ENCODE results near the gene MRPS2. TPM values are rescaled to one million over a fixed set of nuclear protein-coding genes. Genes with fewer than 3 reads are reported as not detected.

MRPS2 gene
- total RNA-seq, 1 experiment from 2014 or later: 81.0 TPM

DNA sequence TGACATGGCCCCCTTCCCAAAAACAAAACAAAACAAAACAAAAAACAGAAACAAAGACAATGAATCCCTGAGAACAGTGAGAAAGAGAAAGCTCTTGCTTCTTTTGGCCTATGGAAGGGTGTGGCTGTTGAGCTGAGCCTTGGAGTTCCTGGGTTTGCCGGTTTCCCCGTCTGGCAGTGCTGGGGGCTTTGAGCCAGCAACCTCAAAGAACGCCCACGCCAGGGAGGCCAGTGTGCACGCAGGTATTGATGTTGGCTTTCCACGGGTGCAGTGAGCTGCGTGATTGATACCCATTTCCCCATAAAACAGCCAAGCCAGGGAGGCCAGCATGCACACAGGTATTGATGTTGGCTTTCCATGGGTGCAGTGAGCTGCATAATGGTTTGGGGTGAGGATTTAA, 12.4 kb downstream of the MRPS2 start:
- Histone ChIP-seq H3K56ac (ENCODE audit: insufficient read length, low read depth, low read length) (no peak overlapping the region), H3K27ac (ENCODE audit: insufficient read length, low read depth, low read length) (no peak overlapping the region), H2AK5ac (ENCODE audit: insufficient read length, low read length) (no peak overlapping the region), H3K79me1 (ENCODE audit: insufficient read depth, low read depth, low read length, poor library complexity, severe bottlenecking) (no peaks in the 10 kb centered on the region), H2AFZ (ENCODE audit: low read length) (no peak overlapping the region), H3K9ac (ENCODE audit: extremely low read depth, insufficient read length, low read length) (no peak overlapping the region), H3K23me2 (ENCODE audit: insufficient read length, low read depth, low read length, poor library complexity, severe bottlenecking) (no peaks in the 10 kb centered on the region), H2BK12ac (ENCODE audit: insufficient read length, low read depth, low read length) (no peak overlapping the region), H3T11ph (ENCODE audit: low read length) (no peak overlapping the region), H4K8ac (replicated peaks; ENCODE audit: insufficient read length, low read depth, low read length) (no peak overlapping the region), H2BK5ac (ENCODE audit: insufficient read length, low read length) (no peak overlapping the region), H3K18ac (ENCODE audit: insufficient read length, low read depth, low read length) (no peak overlapping the region), H4K20me1 (ENCODE audit: control insufficient read depth, insufficient read depth, insufficient read length) (no peaks in the 10 kb centered on the region), H3K9me3 (ENCODE audit: control insufficient read depth, low read depth, low read length) (no peaks in the 10 kb centered on the region), H2BK20ac (ENCODE audit: low read depth, low read length, poor library complexity, severe bottlenecking) (no peak overlapping the region), H3K4me1 (ENCODE audit: insufficient read depth, low read length) (0 out of 2 replicates have a peak, but pooled peaks cover 2% of the 10 kb centered on the region), H4K5ac (ENCODE audit: insufficient read length, low read depth, low read length) (no peak overlapping the region), H3K4ac (ENCODE audit: low read depth, low read length) (no peak overlapping the region), H2BK120ac (ENCODE audit: low read depth, low read length, poor library complexity, severe bottlenecking) (no peak overlapping the region), H3K14ac (ENCODE audit: insufficient read depth, low read length) (no peak overlapping the region), H3K23ac (ENCODE audit: insufficient read length, low read depth, low read length) (no peak overlapping the region), H3K79me2 (ENCODE audit: insufficient read depth, low read length) (no peaks in the 10 kb centered on the region), H3K4me2 (ENCODE audit: insufficient read depth, insufficient read length, low read length) (no peak overlapping the region), H2BK15ac (ENCODE audit: low read depth, low read length) (no peak overlapping the region), H4K91ac (ENCODE audit: insufficient read length, low read depth, low read length) (no peak overlapping the region), H3K27me3 (ENCODE audit: insufficient read depth, low read length) (no peaks in the 10 kb centered on the region)
- WGBS (ENCODE audit: extremely low coverage, insufficient read length, low lambda C conversion rate): no CpG with 5 or more reads among the region's 7 CpGs
- no peaks in the 10 kb centered on the region for H3K9me3 Mint-ChIP-seq
- H3K27me3 Mint-ChIP-seq (ENCODE audit: low read depth): no peaks in the 10 kb centered on the region
- no peak overlapping the region for H3K4me3 Mint-ChIP-seq
- peaks cover 3 to 11% of the 10 kb centered on the region in 2 experiments; a peak in 1 of 4 replicates for H3K4me1 Mint-ChIP-seq
- DNase-seq: peak; percentile 10
- H3K36me3 Mint-ChIP-seq (ENCODE audit: insufficient read depth in 1 of 3, low read depth in 3 of 3): no peaks in the 10 kb centered on the region
- peak overlapping the region in 2 of 3 experiments; percentile 5; a peak in 1 of 7 replicates for H3K27ac Mint-ChIP-seq
- TF ChIP-seq, protein P1, sequence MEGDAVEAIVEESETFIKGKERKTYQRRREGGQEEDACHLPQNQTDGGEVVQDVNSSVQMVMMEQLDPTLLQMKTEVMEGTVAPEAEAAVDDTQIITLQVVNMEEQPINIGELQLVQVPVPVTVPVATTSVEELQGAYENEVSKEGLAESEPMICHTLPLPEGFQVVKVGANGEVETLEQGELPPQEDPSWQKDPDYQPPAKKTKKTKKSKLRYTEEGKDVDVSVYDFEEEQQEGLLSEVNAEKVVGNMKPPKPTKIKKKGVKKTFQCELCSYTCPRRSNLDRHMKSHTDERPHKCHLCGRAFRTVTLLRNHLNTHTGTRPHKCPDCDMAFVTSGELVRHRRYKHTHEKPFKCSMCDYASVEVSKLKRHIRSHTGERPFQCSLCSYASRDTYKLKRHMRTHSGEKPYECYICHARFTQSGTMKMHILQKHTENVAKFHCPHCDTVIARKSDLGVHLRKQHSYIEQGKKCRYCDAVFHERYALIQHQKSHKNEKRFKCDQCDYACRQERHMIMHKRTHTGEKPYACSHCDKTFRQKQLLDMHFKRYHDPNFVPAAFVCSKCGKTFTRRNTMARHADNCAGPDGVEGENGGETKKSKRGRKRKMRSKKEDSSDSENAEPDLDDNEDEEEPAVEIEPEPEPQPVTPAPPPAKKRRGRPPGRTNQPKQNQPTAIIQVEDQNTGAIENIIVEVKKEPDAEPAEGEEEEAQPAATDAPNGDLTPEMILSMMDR (conservative IDR thresholded peaks at IDR 0.05): no peak

All from H9 (cell line).